ENCODE measurements around the gene TSHZ2. TPM values are rescaled to one million over a fixed set of nuclear protein-coding genes. Genes with fewer than 3 reads are reported as not detected.

The TSHZ2 gene
- total RNA-seq, 2 donors from 2014 or later, result 3.3 to 6.2 TPM

- no peak overlapping the region for H3K27ac ChIP-seq
- DNase-seq (ENCODE audit: low spot score), result no peak
- no peaks in the 10 kb centered on the region for H3K4me1 ChIP-seq
- TF ChIP-seq CTCF (IDR thresholded peaks at IDR 0.05), result no peak
- H3K9me3 ChIP-seq, result no peaks in the 10 kb centered on the region
- H3K27me3 ChIP-seq, result no peaks in the 10 kb centered on the region
- H3K36me3 ChIP-seq, result no peaks in the 10 kb centered on the region
- no peak overlapping the region for H3K4me3 ChIP-seq
These were observed 89.3 kb downstream of the TSHZ2 start for GRCh38 chr20:53061192-53062108.

- Histone ChIP-seq H3K27ac (no peak overlapping the region), H3K36me3 (no peaks in the 10 kb centered on the region), H3K4me1 (no peaks in the 10 kb centered on the region), H3K4me3 (no peak overlapping the region), H3K27me3 (no peaks in the 10 kb centered on the region), H3K9me3 (peaks cover 0 to 9% of the 10 kb centered on the region in 2 donors)
- no peak for DNase-seq (ENCODE audit: low spot score)
- no peak for TF ChIP-seq CTCF (IDR thresholded peaks at IDR 0.05)
These were observed 92.8 kb downstream of the TSHZ2 start for GRCh38 chr20:53064935-53065334.

GRCh38 chr20:53068241-53068640, 96.1 kb downstream of the TSHZ2 start:
- DNase-seq (ENCODE audit: low spot score), result no peak
- Histone ChIP-seq H3K4me3 (no peak overlapping the region), H3K36me3 (no peaks in the 10 kb centered on the region), H3K27ac (no peak overlapping the region), H3K9me3 (peaks cover 0 to 9% of the 10 kb centered on the region in 2 donors), H3K4me1 (no peaks in the 10 kb centered on the region), H3K27me3 (no peaks in the 10 kb centered on the region)
- no peak for TF ChIP-seq CTCF (IDR thresholded peaks at IDR 0.05)

GRCh38 chr20:53069132-53069531, 97.0 kb downstream of the TSHZ2 start:
- peaks cover 0 to 9% of the 10 kb centered on the region in 2 donors for H3K9me3 ChIP-seq
- no peak for TF ChIP-seq CTCF (IDR thresholded peaks at IDR 0.05)
- no peak for DNase-seq (ENCODE audit: low spot score)
- no peaks in the 10 kb centered on the region for H3K36me3 ChIP-seq
- H3K27me3 ChIP-seq, result no peaks in the 10 kb centered on the region
- H3K27ac ChIP-seq, result no peak overlapping the region
- no peaks in the 10 kb centered on the region for H3K4me1 ChIP-seq
- no peak overlapping the region for H3K4me3 ChIP-seq

GRCh38 chr20:53070224-53070623, 98.1 kb downstream of the TSHZ2 start:
- H3K27ac ChIP-seq, result no peak overlapping the region

More at GRCh38 chr20:53070224-53070623, 98.1 kb downstream of the TSHZ2 start:
- no peak for DNase-seq (ENCODE audit: low spot score)
- H3K36me3 ChIP-seq, result no peaks in the 10 kb centered on the region
- H3K4me3 ChIP-seq, result no peak overlapping the region
- no peaks in the 10 kb centered on the region for H3K27me3 ChIP-seq
- H3K9me3 ChIP-seq, result peaks cover 0 to 9% of the 10 kb centered on the region in 2 donors
- TF ChIP-seq CTCF (IDR thresholded peaks at IDR 0.05), result no peak
- no peaks in the 10 kb centered on the region for H3K4me1 ChIP-seq
